Measurements from ENCODE around the gene MAGIX.

The MAGIX gene

GRCh38 chrX:49209434-49210251 lies 47.1 kb downstream of the MAGIX start (continued):
- TF ChIP-seq ZNF518A (tag by site-specific recombination; conservative IDR thresholded peaks at IDR 0.05; ENCODE audit: low read depth), result no peak
- no peak for TF ChIP-seq HOXA7 (CRISPR knock-in tag; IDR thresholded peaks at IDR 0.05; ENCODE audit: borderline replicate concordance)
- TF ChIP-seq ZNF223 (tag by site-specific recombination; IDR thresholded peaks at IDR 0.05), result no peak

- ChIA-PET CTCF (interaction anchor here (1.1 kb wide), 1 partner anchor 20 kb away, joined by 3 read pairs; no protein-coding TSS in a partner anchor), POLR2A (no interaction called here)
- H3K4me1 ChIP-seq (ENCODE audit: control insufficient read depth, insufficient read depth, low read length), result no peaks in the 10 kb centered on the region
- H3K9me3 ChIP-seq (ENCODE audit: control insufficient read depth, insufficient read depth, low read depth, low read length), result no peaks in the 10 kb centered on the region
- no peak overlapping the region for H3K4me3 ChIP-seq (ENCODE audit: low read depth, low read length)
- H3K36me3 ChIP-seq (ENCODE audit: control insufficient read depth in 2 of 2, insufficient read depth in 1 of 2, low read length in 2 of 2), result no peaks in the 10 kb centered on the region
- no peak for TF ChIP-seq ZNF37A (tag by site-specific recombination; IDR thresholded peaks at IDR 0.05)
- TF ChIP-seq ZNF548 (tag by site-specific recombination; IDR thresholded peaks at IDR 0.05), result no peak
- TF ChIP-seq KLF8 (tag by site-specific recombination; IDR thresholded peaks at IDR 0.05), result no peak
- TF ChIP-seq ATF2 (tag by site-specific recombination; IDR thresholded peaks at IDR 0.05; ENCODE audit: low read depth), result no peak
- H3K27ac ChIP-seq (ENCODE audit: extremely low read depth, low read depth, low read length), result no peak overlapping the region
Measured at GRCh38 chrX:49210406-49210805, 47.8 kb downstream of the MAGIX start.

- Histone ChIP-seq H3K27ac (ENCODE audit: extremely low read depth, low read depth, low read length) (no peak overlapping the region), H3K4me3 (ENCODE audit: low read depth, low read length) (no peak overlapping the region), H3K9me3 (ENCODE audit: control insufficient read depth, insufficient read depth, low read depth, low read length) (no peaks in the 10 kb centered on the region), H3K4me1 (ENCODE audit: control insufficient read depth, insufficient read depth, low read length) (no peaks in the 10 kb centered on the region), H3K36me3 (ENCODE audit: control insufficient read depth in 2 of 2, insufficient read depth in 1 of 2, low read length in 2 of 2) (no peaks in the 10 kb centered on the region)
- CTCF ChIA-PET, result no interaction called here
- POLR2A ChIA-PET, result no interaction called here
- TF ChIP-seq ZNF37A (tag by site-specific recombination; IDR thresholded peaks at IDR 0.05), result no peak
- no peak for TF ChIP-seq ZSCAN23 (tag by site-specific recombination; IDR thresholded peaks at IDR 0.05)
- TF ChIP-seq ZNF350 (tag by site-specific recombination; IDR thresholded peaks at IDR 0.05), result no peak
- no peak for TF ChIP-seq ZNF449 (tag by site-specific recombination; IDR thresholded peaks at IDR 0.05)
- TF ChIP-seq ZNF704 (tag by site-specific recombination; IDR thresholded peaks at IDR 0.05), result no peak
- TF ChIP-seq BCL11B (tag by site-specific recombination; IDR thresholded peaks at IDR 0.05; ENCODE audit: low read depth), result no peak
- TF ChIP-seq ELK4 (IDR thresholded peaks at IDR 0.05; ENCODE audit: borderline replicate concordance, low read depth, low read length), result no peak
- no peak for TF ChIP-seq KLF10 (tag by site-specific recombination; IDR thresholded peaks at IDR 0.05)
- no peak for TF ChIP-seq ZNF423 (tag by site-specific recombination; IDR thresholded peaks at IDR 0.05)
- TF ChIP-seq ZNF174 (tag by site-specific recombination; IDR thresholded peaks at IDR 0.05), result no peak
- no peak for TF ChIP-seq ZNF530 (tag by site-specific recombination; IDR thresholded peaks at IDR 0.05; ENCODE audit: low read depth)
- no peak for TF ChIP-seq ZNF362 (tag by site-specific recombination; IDR thresholded peaks at IDR 0.05)
- no peak for TF ChIP-seq OVOL3 (tag by site-specific recombination; IDR thresholded peaks at IDR 0.05)
- no peak for TF ChIP-seq ZBTB48 (tag by site-specific recombination; IDR thresholded peaks at IDR 0.05)
Measured at GRCh38 chrX:49211074-49211473, 48.5 kb downstream of the MAGIX start.

Data from HEK293 (cell line).